NCI-H1092 (cell line): ENCODE results near the gene RASGRP4.
"Not testable (repeated sequence)": the region's sequence is repeated elsewhere in the genome, so short reads cannot be mapped to it uniquely, and the experiment has no call there.

Experiments used
- DNase-seq: peaks from one replicate; lab custom pipeline; 2025; lab: John Stamatoyannopoulos, UW

RASGRP4 gene

DNA sequence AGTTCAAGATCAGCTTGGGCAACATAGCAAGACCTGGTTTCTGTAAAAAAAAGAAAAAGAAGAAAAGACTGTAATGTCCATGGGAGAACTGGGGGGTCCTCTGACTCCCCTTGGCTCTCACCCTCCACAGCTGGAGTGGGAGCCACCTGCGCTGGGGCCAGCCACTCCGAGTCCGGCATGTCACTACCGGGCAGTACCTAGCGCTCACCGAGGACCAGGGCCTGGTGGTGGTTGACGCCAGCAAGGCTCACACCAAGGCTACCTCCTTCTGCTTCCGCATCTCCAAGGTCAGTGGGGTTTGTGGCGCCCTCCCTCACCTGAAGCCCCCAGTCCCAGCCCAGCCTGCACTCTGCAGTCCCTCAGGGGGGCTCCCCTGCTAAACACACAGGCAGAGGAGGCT, 22.2 kb upstream of the RASGRP4 start:
- DNase-seq = no peak

DNA sequence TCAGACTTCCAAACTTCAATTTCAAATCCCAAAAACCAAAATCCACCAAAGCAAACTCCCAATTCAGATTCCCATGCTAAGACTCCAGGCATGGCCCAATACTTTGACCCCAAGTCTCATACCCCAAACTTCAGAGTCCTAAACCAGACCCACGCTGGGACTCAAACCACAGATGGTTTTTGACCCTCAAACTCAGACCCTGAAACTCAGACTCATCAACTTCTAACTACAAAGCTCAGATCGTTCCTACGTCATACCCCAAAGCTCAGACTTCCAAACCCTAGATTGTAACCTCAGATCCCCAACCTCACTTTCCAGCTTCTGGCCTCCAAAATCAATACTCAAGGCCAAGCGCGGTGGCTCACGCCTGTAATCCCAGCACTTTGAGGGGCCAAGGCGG, 19.3 kb upstream of the RASGRP4 start:
- no peak for DNase-seq

DNA sequence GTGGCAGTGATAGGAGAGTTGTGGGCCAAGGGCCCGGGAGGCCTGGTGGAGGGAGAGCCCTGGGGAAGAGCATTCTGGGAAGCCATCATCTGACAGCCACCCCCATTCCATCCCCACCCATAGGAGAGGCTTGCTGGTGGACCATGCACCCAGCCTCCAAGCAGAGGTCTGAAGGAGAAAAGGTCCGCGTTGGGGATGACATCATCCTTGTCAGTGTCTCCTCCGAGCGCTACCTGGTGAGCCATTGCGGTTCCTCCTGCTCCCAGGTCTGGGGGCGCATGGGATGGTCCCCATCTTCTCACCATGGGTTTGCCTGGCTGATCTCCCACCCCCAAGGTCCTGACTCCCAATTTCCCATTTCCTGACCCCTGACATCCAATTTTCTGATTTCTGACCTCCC, 18.0 kb upstream of the RASGRP4 start:
- DNase-seq = no peak

DNA sequence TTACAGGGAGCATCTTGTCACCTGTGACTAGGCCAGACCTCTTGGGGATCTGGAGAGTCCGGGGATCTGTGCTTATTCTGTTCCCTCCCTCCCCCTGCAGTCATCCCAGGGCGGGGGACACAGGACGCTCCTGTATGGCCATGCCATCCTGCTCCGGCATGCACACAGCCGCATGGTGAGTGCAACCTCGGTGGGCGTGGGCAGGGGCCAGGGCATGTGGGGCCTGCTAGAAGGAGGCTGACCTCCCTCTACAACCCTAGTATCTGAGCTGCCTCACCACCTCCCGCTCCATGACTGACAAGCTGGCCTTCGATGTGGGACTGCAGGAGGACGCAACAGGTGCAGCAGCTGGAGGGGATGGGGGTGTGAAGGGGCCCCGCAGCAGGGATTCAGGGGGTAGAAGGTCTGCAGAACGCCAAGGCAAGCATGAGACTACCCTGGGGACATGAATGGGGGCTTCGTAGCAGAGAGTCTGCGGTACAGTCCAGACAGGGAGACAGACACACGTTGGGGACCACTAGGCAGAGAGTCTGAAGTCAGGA, 17.5 kb upstream of the RASGRP4 start:
- DNase-seq = no peak

DNA sequence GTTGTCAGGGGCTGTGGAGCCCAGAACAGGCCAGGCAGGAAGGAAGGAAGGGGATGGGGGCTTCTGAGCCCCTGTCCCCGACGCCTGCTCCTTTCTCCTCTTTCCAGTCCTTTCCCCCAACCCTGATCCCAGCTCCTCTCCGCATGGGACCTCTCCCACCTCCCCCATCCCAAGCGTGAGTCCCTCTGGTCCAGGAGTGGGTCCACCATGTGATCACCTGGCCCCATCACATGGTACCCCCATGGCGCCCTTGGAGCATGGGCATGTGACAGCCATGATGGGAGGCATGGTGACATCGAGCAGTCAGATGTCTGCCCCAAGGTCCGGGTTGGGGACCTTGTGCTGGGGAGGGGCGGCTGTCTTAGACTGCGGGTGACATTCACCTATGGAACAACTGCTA, 16.7 kb upstream of the RASGRP4 start:
- DNase-seq = no peak

DNA sequence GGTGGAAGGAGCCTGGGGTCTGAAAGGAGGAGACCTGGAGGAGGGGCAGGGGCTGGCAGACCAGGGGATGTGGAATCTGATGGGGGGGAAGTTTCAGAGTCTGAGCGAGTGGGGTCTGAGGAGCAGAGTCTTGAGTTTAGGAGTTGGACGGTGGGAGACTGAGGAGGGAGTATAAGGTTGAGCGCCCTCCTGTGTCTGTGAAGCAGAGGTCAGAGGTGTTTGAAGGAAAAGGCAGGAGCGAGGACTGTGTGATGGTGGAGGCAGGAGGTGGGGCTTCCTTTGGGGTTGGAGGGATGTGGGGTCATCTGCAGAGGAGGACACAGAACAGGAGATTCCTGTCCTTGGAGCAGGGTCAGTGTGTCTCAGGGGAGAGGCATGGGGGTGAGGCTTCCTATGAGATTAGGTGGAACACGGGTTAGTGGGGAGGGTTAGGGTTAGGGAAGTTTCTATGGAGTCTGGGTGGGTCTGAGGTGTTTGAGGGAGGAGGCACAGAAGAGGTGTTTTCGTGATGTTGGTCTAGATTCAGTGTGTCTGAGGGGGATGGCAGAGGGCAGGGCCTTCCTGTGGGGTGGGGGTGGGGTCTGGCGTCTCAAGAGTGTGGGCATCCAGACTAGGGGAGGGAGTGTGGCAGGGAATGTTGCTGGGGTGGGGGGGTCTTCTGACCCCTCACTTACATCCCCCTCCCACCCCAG, 15.8 kb upstream of the RASGRP4 start:
- DNase-seq = no peak

DNA sequence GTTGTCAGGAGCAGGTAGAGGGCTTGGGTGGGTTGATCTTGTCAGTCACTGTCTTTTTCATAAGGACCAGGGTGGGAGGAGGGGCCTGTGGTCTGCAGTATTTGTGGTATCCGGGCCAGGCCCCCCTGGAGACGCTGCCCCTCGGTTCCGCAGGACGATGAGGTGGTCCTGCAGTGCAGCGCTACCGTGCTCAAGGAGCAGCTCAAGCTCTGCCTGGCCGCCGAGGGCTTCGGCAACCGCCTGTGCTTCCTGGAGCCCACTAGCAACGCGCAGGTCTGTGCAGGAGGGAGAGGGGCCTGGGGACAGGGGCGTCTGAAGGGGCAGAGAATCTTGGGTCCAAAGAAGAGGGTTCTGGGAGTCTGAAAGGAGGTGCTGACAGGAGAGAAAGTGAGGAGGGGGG, 14.6 kb upstream of the RASGRP4 start:
- DNase-seq = no peak

DNA sequence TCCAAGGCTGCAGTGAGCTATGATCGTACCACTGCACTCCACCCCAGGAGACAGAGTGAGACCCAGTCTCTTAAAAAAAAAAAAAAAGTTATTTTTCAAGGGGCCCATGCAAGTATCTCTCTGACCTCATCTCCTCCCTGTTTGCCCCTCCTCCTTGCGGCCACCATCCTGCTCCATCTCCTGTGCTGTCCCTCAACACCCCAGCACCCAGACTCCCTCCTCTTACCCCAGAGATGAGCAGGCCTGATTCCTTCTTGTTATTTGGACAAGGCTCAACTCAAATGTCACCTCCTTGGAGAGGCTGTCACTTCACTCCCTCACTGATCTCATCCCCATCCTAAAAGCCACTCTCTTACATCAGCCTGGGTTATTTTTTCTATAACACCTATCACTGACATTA, 11.9 kb upstream of the RASGRP4 start:
- no peak for DNase-seq

DNA sequence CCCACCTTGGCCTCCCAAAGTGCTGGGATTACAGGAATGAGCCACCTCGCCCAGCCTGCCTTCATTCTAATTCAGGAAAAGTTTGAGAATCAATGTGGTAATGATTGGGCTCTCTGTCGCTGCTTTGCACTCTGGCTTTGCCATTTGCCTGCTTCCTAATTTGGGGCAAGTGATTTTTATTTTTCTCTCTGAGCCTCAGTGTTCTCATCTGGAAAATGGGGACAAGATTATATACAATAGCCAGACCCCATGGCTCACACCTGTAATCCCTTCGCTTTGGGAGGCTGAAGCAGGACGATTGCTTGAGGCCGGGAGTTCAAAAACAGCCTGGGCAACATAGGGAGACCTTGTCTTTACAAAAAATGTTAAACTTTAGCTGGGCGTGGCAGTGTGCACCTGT, 11.3 kb upstream of the RASGRP4 start:
- no peak for DNase-seq

DNA sequence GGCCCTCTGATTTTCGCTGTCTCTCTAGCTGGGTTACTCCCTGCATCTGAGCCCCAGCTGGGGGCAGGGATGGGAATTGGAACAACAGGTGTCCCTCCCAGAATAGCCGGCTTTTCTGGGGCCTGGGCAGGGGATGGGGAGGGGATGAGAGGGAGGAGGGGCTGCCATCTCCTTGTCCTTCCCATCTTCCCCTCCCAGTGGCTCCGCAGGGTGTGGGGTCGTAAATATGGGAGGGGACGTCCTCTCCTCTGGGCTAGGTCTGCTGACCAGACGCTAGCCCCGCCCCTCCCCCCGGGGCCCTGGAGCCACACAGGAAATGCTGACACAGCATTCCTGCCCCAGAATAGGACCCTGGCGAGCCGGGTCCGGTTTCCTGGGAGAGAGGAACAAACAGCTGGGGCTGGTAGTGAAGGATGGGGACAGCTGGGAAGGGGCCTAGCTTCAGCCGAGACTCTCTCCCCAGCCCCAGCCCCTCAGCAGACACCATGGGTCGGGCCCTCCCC, 8.6 kb upstream of the RASGRP4 start:
- DNase-seq = no peak

DNA sequence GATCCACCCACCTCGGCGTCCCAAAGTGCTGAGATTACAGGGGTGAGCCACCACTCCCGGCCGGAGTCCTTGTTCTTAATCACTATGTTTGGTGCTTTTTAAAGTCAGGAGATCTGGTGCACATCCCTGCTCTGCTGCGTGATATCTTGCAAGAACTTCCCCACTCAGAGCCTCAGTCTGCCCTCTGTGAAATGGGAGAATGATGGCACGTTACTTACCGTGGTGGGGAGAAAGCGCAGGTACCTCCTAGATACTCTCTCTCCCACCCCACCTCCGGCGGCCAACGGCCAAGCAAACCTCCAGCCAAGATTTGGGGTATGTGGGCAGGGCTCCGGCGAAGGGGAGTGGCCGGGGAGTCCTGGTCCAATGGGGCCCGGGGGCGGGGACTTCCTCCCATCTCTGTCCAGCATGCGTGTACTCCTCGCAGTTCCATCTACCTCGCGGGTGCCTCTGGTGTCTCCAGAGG, 7.3 kb upstream of the RASGRP4 start, which contains the start of gene RYR1:
TSS of gene RYR1 (plus strand) at position 424 of the 466 bp plus-strand sequence. CDS start 139 bp downstream, outside the sequence.
- DNase-seq = no peak

DNA sequence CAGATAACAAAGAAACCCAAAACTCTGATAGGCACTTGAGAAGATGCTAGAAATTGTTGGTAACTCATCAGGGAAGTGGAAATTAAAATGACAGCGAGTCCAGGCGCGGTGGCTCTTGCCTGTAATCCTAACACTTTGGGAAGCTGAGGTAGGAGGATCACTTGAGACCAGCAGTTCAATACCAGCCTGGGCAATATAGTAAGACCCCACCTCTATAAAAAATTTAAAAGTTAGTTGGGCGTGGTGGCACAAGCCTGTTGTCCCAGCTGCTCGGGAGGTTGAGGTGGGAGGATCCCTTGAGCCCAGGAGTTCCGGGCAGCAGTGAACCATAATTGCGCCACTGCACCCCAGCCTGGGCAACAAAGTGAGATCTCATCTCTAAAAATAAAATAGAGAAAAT, 4.9 kb upstream of the RASGRP4 start:
- no peak for DNase-seq

DNA sequence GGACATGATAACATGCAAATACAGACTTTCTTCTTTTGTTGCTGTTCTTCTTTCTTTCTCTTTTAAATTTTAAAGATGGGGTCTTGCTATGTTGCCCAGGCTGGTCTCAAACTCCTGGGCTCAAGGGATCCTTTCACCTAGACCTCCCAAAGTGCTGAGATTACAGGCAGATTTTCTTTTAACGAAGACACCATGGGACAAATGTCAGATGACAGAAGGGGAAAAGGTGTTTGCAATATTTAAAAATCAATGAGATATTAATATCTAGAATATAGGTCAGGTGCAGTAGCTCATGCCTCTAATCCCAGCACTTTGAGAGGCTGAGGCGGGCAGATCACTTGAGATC, 3.8 kb upstream of the RASGRP4 start:
- DNase-seq = no peak

DNA sequence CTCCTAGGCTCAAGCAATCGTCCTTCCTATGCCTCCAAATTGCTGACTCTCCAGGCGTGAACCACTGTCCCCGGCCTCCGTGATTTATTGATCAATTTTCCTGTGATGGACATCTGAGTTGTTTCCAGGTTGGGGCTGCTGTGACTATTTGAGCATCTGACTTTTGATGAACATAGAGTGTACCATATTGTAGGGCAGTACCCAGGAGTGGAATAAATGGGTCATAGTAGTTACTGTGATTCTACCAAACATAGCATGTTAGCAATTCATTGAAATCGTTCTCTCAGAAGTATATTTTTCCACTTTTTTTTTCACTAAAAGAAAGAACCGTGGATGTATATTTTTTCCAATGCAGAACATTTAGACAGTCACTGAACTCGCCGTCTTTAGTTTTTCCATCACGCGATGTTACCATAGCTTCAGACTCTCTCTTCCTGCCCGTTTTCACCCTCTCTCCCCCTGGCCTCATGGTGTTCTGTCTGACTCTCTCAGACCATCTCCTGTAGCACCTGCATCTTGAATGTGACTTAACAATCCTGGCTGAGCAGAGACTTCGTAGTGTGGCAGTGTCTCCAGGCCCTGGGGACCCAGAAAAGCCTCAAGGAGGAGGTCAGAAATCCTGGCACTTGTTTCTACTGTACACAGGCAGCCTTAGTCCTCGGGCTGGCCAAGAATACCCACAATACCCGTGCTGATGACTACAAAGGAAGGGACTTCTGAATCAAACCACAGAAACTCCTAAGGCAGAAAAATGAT, 3.2 kb upstream of the RASGRP4 start:
- DNase-seq = no peak

DNA sequence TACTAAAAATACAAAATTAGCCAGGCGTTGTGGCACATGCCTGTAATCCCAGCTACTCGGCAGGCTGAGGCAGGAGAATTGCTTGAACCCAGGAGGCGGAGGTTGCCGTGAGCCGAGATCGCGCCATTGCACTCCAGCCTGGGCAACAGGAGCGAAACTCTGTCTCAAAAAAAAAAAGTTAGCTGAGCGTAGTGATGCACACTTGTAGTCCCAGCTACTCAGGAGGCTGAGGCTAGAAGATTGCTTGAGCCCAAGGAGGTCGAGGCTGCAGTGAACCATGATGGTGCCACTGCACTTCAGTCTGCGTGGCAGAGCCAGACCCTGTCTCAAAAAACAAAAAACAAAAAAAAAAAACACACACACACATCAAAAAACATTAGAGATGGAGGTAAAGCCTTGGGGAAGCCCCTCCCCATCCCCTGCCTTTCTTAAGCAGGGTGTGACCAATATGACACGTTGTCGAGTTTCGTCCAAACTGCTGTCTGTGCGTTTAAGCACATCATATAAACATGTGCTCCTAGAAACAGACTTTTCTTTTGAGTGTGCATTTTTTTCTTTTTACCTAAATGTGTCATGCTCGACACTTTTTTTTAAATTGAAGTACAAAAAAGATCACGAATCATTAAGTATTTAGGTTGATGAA, 1.1 kb upstream of the RASGRP4 start:
- DNase-seq = not testable (repeated sequence)

DNA sequence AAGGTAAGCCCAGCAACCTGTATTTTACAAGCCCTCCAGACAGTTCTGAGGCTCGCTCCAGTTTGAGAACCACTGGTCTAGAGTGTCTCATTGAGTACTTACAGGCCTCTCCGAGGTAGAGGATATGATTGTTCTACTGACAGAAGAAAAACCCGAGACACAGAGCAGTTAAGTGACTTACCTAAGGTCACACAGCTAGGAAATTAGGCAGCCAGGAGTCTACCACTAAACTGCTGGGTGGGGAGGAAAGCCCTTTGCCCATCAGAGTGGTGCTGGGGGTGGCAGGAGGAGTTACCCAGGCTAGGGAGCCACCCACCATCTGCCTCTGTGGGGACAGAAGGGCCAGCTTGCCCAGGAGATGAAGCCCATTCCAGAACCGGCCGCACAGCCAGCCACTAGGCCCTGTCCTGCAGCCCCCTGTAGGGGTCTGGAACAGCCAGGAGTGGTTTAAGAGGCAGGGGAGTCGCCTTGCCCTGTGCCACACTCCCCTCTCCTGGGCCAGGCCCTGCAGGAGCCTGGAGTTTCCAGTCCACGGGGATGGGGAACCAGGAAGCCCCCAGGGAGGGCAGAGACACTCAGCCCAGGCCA, 703 bp downstream of the RASGRP4 start:
- DNase-seq = no peak

DNA sequence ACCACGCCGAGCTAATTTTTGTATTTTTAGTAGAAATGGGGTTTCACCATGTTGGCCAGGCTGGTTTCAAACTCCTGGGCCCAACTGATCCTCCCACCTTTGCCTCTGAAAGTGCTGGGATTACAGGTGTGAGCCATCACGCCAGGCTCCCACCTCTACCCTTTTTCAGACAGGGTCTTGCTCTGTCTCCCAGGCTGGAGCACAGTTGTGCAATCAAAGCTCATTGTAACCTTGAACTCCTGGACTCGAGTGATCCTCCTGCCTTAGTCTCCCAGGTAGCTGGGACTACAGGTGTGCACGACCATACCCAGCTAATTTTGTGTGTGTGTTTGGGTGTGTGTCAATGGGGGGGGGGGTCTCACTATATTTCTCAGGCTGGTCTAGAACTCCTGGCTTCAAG, 1.7 kb downstream of the RASGRP4 start:
- DNase-seq = no peak

DNA sequence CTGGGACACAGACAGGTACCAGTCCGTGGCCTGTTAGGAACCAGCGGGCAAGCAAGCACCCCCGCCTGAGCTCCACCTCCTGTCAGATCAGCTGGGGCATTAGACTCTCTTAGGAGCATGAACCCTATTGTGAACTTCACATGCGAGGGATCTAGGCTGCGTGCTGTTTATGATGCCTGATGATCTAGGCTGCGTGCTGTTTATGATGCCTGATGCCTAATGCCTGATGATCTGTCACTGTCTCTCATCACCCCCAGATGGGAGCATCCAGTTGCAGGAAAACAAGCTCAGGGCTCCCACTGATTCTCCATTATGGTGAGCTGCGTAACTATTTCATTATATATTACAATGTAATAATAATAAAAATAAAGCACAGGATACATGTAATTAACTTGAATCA, 3.6 kb downstream of the RASGRP4 start:
- no peak for DNase-seq

DNA sequence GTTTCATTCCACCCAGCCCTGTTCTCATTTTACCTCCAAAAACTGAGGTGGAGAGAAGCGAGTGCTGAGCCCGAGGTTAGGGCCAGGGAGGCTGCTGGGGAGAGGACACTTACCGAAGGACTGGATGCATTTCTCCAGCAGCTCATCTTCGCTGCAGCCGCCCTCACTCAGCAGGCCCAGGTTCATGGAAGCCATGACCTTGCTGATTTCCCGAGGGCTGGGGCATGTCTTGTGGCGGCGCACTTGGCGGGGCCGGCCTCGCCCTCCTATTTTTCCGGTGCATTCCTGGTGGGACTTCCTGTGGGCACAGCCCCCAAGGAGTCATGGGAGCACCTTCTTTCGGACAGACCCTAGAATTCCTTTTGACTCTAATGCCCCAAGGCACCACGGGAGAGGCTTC, 4.2 kb downstream of the RASGRP4 start:
- DNase-seq = no peak

DNA sequence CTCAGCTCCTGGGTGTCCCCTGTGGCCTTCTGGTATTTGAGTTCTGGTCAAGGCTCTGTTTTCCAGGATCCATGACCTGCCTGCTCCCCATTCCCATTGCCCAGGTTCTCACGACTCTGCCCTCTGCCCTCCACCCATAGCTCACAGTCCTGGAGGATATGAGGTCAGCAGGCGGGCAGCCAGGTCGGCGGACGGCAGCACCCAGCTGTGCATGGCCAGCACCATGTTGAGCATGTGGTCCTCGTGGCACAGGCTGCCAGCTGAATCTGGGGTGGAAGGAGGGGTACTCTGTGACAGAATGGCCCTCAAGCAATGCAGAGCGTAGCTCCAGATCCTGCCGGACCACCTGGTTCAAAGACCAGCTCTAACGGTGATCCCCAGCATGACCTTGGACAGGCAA, 5.1 kb downstream of the RASGRP4 start:
- DNase-seq = no peak

DNA sequence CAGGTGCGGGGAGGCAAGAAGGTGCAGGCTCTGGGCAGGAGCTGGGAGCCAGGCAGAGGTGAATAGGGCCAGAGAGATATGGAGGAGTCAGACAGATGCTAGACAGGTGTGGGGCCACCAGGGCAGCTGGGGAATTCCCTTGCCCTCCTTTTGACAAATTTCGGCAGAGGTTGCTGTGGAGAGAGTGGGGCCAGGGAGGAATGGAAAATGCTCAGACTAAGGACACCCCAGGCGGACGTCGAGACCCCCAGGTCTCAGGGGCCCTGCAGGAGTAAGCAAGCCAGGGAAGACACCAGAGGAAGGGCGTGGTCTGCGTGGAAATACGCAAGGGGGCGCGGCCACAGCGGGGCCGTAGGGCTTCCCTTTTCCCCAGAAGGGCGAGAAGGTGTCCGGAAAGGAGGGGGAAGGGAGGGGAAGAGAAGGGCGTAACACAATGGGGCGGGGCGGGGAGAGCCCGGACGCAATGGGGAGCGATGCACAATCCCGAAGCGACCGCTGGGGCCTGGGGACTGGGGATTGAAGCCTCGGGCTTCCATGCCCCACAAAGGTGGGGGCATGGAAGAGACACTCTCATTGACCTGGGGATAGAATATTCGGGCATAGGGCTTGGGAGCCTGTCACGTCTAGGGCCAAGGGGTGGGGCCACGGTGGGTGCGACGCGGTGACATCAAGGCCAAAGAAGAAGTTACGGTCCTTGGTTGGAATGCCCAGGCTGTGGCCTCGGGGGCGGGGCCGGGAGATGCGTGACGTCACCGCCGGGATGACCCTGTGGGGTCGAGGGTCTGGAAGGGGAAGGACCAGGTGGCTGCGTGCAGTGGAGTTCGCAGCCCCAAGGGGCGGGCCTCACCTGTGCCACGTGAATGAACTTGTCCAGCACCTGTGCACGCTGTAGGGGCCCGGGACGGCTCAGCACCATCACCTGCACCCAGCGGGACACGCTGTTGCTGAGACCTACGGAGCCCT, 8.2 kb downstream of the RASGRP4 start:
- no peak for DNase-seq
